ENCODE results near the gene SH2D3A.
A peak's percentile ranks its signal among the peaks of the same experiment; 100 is the strongest.

- TF ChIP-seq TAF1 (IDR thresholded peaks at IDR 0.05; ENCODE audit: borderline replicate concordance, insufficient read depth, low read length) = no peak
- TF ChIP-seq, protein P1, sequence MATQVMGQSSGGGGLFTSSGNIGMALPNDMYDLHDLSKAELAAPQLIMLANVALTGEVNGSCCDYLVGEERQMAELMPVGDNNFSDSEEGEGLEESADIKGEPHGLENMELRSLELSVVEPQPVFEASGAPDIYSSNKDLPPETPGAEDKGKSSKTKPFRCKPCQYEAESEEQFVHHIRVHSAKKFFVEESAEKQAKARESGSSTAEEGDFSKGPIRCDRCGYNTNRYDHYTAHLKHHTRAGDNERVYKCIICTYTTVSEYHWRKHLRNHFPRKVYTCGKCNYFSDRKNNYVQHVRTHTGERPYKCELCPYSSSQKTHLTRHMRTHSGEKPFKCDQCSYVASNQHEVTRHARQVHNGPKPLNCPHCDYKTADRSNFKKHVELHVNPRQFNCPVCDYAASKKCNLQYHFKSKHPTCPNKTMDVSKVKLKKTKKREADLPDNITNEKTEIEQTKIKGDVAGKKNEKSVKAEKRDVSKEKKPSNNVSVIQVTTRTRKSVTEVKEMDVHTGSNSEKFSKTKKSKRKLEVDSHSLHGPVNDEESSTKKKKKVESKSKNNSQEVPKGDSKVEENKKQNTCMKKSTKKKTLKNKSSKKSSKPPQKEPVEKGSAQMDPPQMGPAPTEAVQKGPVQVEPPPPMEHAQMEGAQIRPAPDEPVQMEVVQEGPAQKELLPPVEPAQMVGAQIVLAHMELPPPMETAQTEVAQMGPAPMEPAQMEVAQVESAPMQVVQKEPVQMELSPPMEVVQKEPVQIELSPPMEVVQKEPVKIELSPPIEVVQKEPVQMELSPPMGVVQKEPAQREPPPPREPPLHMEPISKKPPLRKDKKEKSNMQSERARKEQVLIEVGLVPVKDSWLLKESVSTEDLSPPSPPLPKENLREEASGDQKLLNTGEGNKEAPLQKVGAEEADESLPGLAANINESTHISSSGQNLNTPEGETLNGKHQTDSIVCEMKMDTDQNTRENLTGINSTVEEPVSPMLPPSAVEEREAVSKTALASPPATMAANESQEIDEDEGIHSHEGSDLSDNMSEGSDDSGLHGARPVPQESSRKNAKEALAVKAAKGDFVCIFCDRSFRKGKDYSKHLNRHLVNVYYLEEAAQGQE (IDR thresholded peaks at IDR 0.05; ENCODE audit: insufficient read depth in 1 of 2, low read depth in 2 of 2, low read length in 2 of 2) = no peak
- no peak for TF ChIP-seq SIN3A (IDR thresholded peaks at IDR 0.05; ENCODE audit: borderline replicate concordance, insufficient read depth, low read length)
- no peak for TF ChIP-seq POLR2AphosphoS5 (IDR thresholded peaks at IDR 0.05; ENCODE audit: low read depth, low read length)
- peak; percentile 56 for TF ChIP-seq FOXP2 (optimal IDR thresholded peaks at IDR 0.05; ENCODE audit: borderline replicate concordance, extremely low read depth, extremely low read length, insufficient read depth)
Observed at GRCh38 chr19:6737284-6737872, 29.9 kb downstream of the SH2D3A start, which contains the start of gene GPR108.

All from PFSK-1 (cell line).